Neural crest cell (in vitro differentiated cells): ENCODE results near the gene RNF11. TPM values are rescaled to one million over a fixed set of nuclear protein-coding genes. Genes with fewer than 3 reads are reported as not detected.

Experiments used
- DNase-seq: peaks from one replicate; pipeline ENCODE4 v3.0.0; 2021; ENCODE audit warnings: low read depth, mixed read lengths, low spot score
- H3K27ac Mint-ChIP-seq: one replicate; pipeline ENCODE4 v1.8.0; 2021; ENCODE audit warnings: mild to moderate bottlenecking, mixed read lengths; ENCODE audit not compliant: unreplicated experiment
- H3K27me3 Mint-ChIP-seq: 2 replicates; pipeline ENCODE4 v1.8.0; 2021; ENCODE audit warnings: low read depth, mild to moderate bottlenecking, mixed read lengths
- H3K36me3 Mint-ChIP-seq: 2 replicates; pipeline ENCODE4 v1.8.0; 2021; ENCODE audit warnings: low read depth, mild to moderate bottlenecking, mixed read lengths
- H3K4me1 Mint-ChIP-seq: 2 replicates; pipeline ENCODE4 v1.8.0; 2021; ENCODE audit warnings: mixed read lengths
- H3K4me3 Mint-ChIP-seq: one replicate; pipeline ENCODE4 v1.8.0; 2021; ENCODE audit warnings: mild to moderate bottlenecking, mixed read lengths
- H3K9me3 Mint-ChIP-seq: 2 replicates; pipeline ENCODE4 v1.8.0; 2021; ENCODE audit warnings: mixed read lengths
- CTCF ChIP-seq: fragments of 200-600 bp; sonication (generic); conservative IDR thresholded peaks from 2 replicates; pipeline ENCODE4 v1.5.0; 2021; ENCODE audit warnings: antibody characterized with exemption, mild to moderate bottlenecking
- total RNA-seq: library from RNA; stranded (reverse); gene quantifications from 2 replicates; pipeline ENCODE4 v1.2.1, GENCODE V29; 2021

RNF11 gene
- total RNA-seq, 1 donor from 2014 or later: 45.2 TPM

- Mint-ChIP-seq H3K27me3 (no peaks in the 10 kb centered on the region), H3K4me1 (no peaks in the 10 kb centered on the region), H3K27ac (no peak overlapping the region), H3K36me3 (peaks cover 3% of the 10 kb centered on the region), H3K4me3 (no peak overlapping the region), H3K9me3 (no peaks in the 10 kb centered on the region)
- TF ChIP-seq CTCF: no peak
- DNase-seq: no peak
Measured at GRCh38 chr1:51276286-51276685, 40.2 kb downstream of the RNF11 start.

- H3K9me3 Mint-ChIP-seq: no peaks in the 10 kb centered on the region
- H3K4me3 Mint-ChIP-seq: no peak overlapping the region
- H3K27me3 Mint-ChIP-seq: no peaks in the 10 kb centered on the region
- no peaks in the 10 kb centered on the region for H3K36me3 Mint-ChIP-seq
- TF ChIP-seq CTCF: no peak
- H3K27ac Mint-ChIP-seq: no peak overlapping the region
- no peak for DNase-seq
- H3K4me1 Mint-ChIP-seq: no peaks in the 10 kb centered on the region
Measured at GRCh38 chr1:51280321-51280978, 44.4 kb downstream of the RNF11 start.

DNA sequence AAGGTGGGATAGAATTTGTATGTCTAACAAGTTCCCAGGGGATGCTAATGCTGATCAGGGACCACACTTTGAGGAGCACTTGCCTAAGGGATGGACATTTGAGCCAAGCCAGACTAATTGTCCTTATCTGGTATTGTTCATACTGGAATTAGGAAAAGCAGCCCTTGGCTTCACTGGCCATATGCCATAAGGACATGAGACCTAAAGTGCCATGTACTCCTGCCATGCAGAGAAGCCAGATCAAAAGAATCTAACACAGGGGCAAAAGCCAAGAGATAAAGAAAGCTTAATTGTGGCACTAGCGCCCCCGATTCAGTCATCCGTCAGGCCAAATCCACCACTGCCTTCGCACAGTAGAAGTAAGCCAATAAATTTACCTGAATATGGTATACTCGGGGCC lies 45.7 kb downstream of the RNF11 start:
- no peak for TF ChIP-seq CTCF
- no peak overlapping the region for H3K27ac Mint-ChIP-seq

GRCh38 chr1:51282605-51283004 lies 46.5 kb downstream of the RNF11 start:
- TF ChIP-seq CTCF: no peak
- DNase-seq: no peak
- no peaks in the 10 kb centered on the region for H3K4me1 Mint-ChIP-seq
- H3K36me3 Mint-ChIP-seq: no peaks in the 10 kb centered on the region
- H3K27ac Mint-ChIP-seq: no peak overlapping the region
- H3K27me3 Mint-ChIP-seq: no peaks in the 10 kb centered on the region
- no peaks in the 10 kb centered on the region for H3K9me3 Mint-ChIP-seq
- no peak overlapping the region for H3K4me3 Mint-ChIP-seq

More for the DNA sequence above, 45.7 kb downstream of the RNF11 start:
- Mint-ChIP-seq H3K27me3 (no peaks in the 10 kb centered on the region), H3K9me3 (no peaks in the 10 kb centered on the region), H3K4me1 (no peaks in the 10 kb centered on the region), H3K4me3 (no peak overlapping the region), H3K36me3 (no peaks in the 10 kb centered on the region)
- no peak for DNase-seq

DNA sequence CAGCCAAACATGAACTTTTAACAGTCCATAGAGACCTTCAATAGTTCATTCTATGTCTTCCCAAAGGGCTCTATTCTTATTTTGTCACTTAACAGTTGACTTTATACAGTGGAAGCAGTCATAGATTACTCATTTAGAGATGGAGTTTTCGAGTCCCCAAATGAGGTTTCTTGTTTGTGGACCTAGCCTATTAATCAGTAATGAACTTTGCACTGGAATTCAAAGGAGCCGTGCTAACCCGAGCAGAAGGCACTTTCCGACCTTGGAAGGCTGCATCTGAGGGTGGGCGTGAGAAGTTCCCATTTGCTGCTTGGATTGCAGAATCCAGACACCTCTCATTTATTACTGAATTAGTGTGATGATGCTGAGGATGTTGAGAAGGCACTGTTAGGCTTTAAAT lies 47.9 kb downstream of the RNF11 start:
- no peak for DNase-seq
- H3K36me3 Mint-ChIP-seq: no peaks in the 10 kb centered on the region
- no peaks in the 10 kb centered on the region for H3K9me3 Mint-ChIP-seq
- TF ChIP-seq CTCF: no peak
- H3K4me3 Mint-ChIP-seq: no peak overlapping the region
- H3K27me3 Mint-ChIP-seq: no peaks in the 10 kb centered on the region
- H3K4me1 Mint-ChIP-seq: no peaks in the 10 kb centered on the region
- no peak overlapping the region for H3K27ac Mint-ChIP-seq
